HepG2 (cell line): ENCODE data around the gene ATG2A. TPM values are rescaled to one million over a fixed set of nuclear protein-coding genes. Genes with fewer than 3 reads are reported as not detected.

Source experiments
- ATAC-seq: fragments of 200-7000 bp; cut with Tn5 transposase; 3 replicates; pipeline ENCODE4 v1.9.1; 2020; ENCODE audit warnings: mild to moderate bottlenecking, moderate library complexity
- BruUV-seq: library from RNA; stranded (reverse); fragments of 400-500 nt; replicated peaks from 2 replicates; lab custom pipeline; 2021; lab: Mats Ljungman, UMichigan
- CTCF ChIA-PET: fragments of 300-600 bp; formaldehyde crosslinking; extraction: SDS; loops from one replicate; lab custom pipeline; 2021; ENCODE audit warnings: low total read pairs, inconsistent platforms, low intra/inter-chr PET ratio; lab: Yijun Ruan, JAX
- POLR2A ChIA-PET: fragments of 350-600 bp; sonication (Branson Sonifier 250); formaldehyde crosslinking; loops from one replicate; lab custom pipeline; 2020; ENCODE audit warnings: antibody characterized with exemption, inconsistent platforms; lab: Yijun Ruan, JAX
- DNase-seq: peaks from one replicate; pipeline ENCODE4 v3.0.0-alpha.2; 2015; ENCODE audit warnings: low spot score
- FAIRE-seq: peaks from 3 replicates; lab custom pipeline; 2011; peaks lifted over from hg19 to GRCh38; lab: Jason Lieb, UNC
- H2AFZ ChIP-seq: one replicate; pipeline ENCODE4 v1.6.1; 2011; ENCODE audit warnings: low read length, inconsistent platforms
- H3K27ac ChIP-seq: fragments of 300-600 bp; 3 replicates; pipeline ENCODE4 v1.8.0; 2011; ENCODE audit warnings: mixed run types, mild to moderate bottlenecking, mixed read lengths, low read length, inconsistent platforms; ENCODE audit not compliant: insufficient read depth; ENCODE audit errors: extremely low read length
- H3K27me3 ChIP-seq, 2 experiments: fragments of 200-600 bp in 1 of 2; 2 replicates in 1 of 2; 3 replicates in 1 of 2; pipeline versions ENCODE4 v1.6.0 to v1.8.0; 2011; ENCODE audit warnings: low read length in 2 of 2, mild to moderate bottlenecking in 2 of 2, moderate library complexity in 2 of 2, inconsistent platforms in 1 of 2; ENCODE audit not compliant: insufficient read depth in 2 of 2, control insufficient read depth in 1 of 2
- H3K36me3 ChIP-seq, 2 experiments: fragments of 200-600 bp in 1 of 2; replicated peaks in 1 of 2; 2 replicates in 1 of 2; 3 replicates in 1 of 2; pipeline versions ENCODE4 v1.5.1 to v1.8.0; 2011; ENCODE audit warnings: low read length in 2 of 2, inconsistent platforms in 1 of 2; ENCODE audit not compliant: insufficient read depth in 2 of 2, control insufficient read depth in 1 of 2
- H3K4me1 ChIP-seq: 2 replicates; pipeline ENCODE4 v1.5.1; 2012; ENCODE audit warnings: low read length, inconsistent platforms; ENCODE audit not compliant: insufficient read depth
- H3K4me2 ChIP-seq: 2 replicates; pipeline ENCODE4 v1.6.0; 2011; ENCODE audit warnings: low read depth, low read length, inconsistent platforms
- H3K4me3 ChIP-seq, 3 experiments: fragments of 200-600 bp in 1 of 3; sonication (generic), shearing (Covaris generic) in 1 of 3; replicated peaks in 1 of 3; 2 replicates each; pipeline ENCODE4 v1.5.1; 2011 to 2016; ENCODE audit warnings: low read length in 3 of 3, inconsistent platforms in 2 of 3, low read depth in 2 of 3, mild to moderate bottlenecking in 2 of 3, control low read depth in 1 of 3, mixed read lengths in 1 of 3; ENCODE audit not compliant: insufficient read depth in 1 of 3
- H3K79me2 ChIP-seq: one replicate; pipeline ENCODE4 v1.6.1; 2011; ENCODE audit warnings: low read length, inconsistent platforms; ENCODE audit not compliant: insufficient read depth
- H3K9ac ChIP-seq: 2 replicates; pipeline ENCODE4 v1.6.0; 2011; ENCODE audit warnings: mild to moderate bottlenecking, low read depth, low read length, inconsistent platforms; ENCODE audit not compliant: insufficient read depth
- H3K9me3 ChIP-seq: 2 replicates; pipeline ENCODE4 v1.5.1; 2012; ENCODE audit warnings: mild to moderate bottlenecking, low read length
- H4K20me1 ChIP-seq: 2 replicates; pipeline ENCODE4 v1.6.0; 2011; ENCODE audit warnings: inconsistent platforms, mild to moderate bottlenecking, low read length, moderate library complexity; ENCODE audit not compliant: insufficient read depth
- AGO1 ChIP-seq: fragments of 200-400 bp; formaldehyde crosslinking; IDR thresholded peaks from 2 replicates; pipeline ENCODE4 v1.6.1; 2017; ENCODE audit warnings: mild to moderate bottlenecking, low read depth, low read length, moderate library complexity; ENCODE audit not compliant: poor library complexity, severe bottlenecking
- CERS6 ChIP-seq: sonication (generic); formaldehyde crosslinking; IDR thresholded peaks from 2 replicates; pipeline ENCODE4 v1.5.0; 2020; ENCODE audit warnings: missing genetic modification reagents
- KAT2B ChIP-seq: fragments of 150-350 bp; IDR thresholded peaks from 2 replicates; pipeline ENCODE4 v1.6.1; 2014; ENCODE audit warnings: low read depth, low read length, borderline replicate concordance
- NR2F1 ChIP-seq, 2 experiments: fragments of 450-650 bp in 1 of 2; formaldehyde crosslinking in 1 of 2; IDR thresholded peaks; 2 replicates each; pipeline versions ENCODE4 v1.5.0 to v1.6.1; 2016 to 2020; ENCODE audit warnings: mild to moderate bottlenecking in 1 of 2, missing compliant biosample characterization in 1 of 2, missing genetic modification reagents in 1 of 2, moderate library complexity in 1 of 2
- PTBP1 ChIP-seq: fragments of 200-400 bp; formaldehyde crosslinking; IDR thresholded peaks from 2 replicates; pipeline ENCODE4 v1.6.1; 2018; ENCODE audit warnings: low read length, low read depth; ENCODE audit not compliant: poor library complexity, severe bottlenecking
- ZBTB39 ChIP-seq: sonication (generic); formaldehyde crosslinking; IDR thresholded peaks from 2 replicates; pipeline ENCODE4 v1.5.0; 2020; ENCODE audit warnings: missing genetic modification reagents
- ZBTB44 ChIP-seq: sonication (generic); formaldehyde crosslinking; IDR thresholded peaks from 2 replicates; pipeline ENCODE4 v1.4.0; 2020; ENCODE audit warnings: missing genetic modification reagents
- ZBTB49 ChIP-seq: sonication (generic); formaldehyde crosslinking; IDR thresholded peaks from 2 replicates; pipeline ENCODE4 v1.4.0; 2020; ENCODE audit warnings: missing genetic modification reagents, borderline replicate concordance
- ZNF7 ChIP-seq: IDR thresholded peaks from 2 replicates; pipeline ENCODE4 v1.6.1; 2016; ENCODE audit warnings: missing biosample characterization, missing genetic modification reagents
- WGBS: methylation state at CpG from one replicate; pipeline ENCODE4 v1.1.6; 2017; ENCODE audit warnings: low lambda C conversion rate; 5-methylcytosine and 5-hydroxymethylcytosine counted together
- in situ Hi-C: cut with HindIII; loops from 2 replicates; pipeline ENCODE4 v1.10.0; 2017; ENCODE audit warnings: low pct_unique_long_range_greater_than_20kb; ENCODE audit not compliant: extremely low pct_ligation_motif_present
- intact Hi-C: fragments of 100-400 bp; cut with micrococcal nuclease; formaldehyde crosslinking; loops from one replicate; pipeline ENCODE4 v1.10.0; 2022; ENCODE audit not compliant: unreplicated experiment
- polyA plus RNA-seq, 8 experiments: library from polyadenylated mRNA; depleted of rRNA in 3 of 8; stranded (reverse) in 7 of 8; unstranded in 1 of 8; fragments of >200 nt; fragmentation: Illumina TruSeq in 4 of 8; extraction: Trizol in 4 of 8; gene quantifications; 2 replicates each; pipeline versions ENCODE4 v1.2.1 to v1.2.3, GENCODE V29; 2011 to 2016; ENCODE audit warnings: low read depth in 4 of 8, missing spikeins in 1 of 8, mixed read lengths in 1 of 8; ENCODE audit not compliant: insufficient read depth in 1 of 8
- total RNA-seq, 5 experiments: library from RNA; depleted of rRNA; stranded (reverse); fragments of >200 nt; fragmentation: Illumina TruSeq; extraction: Trizol; gene quantifications; 2 replicates each; pipeline ENCODE4 v1.2.3, GENCODE V29; 2016; ENCODE audit warnings: low read depth in 1 of 5

ATG2A gene
- total and polyA plus RNA-seq, 2 of the 13 experiments (the other 11 are each of a cell fraction or from before 2014, with no cell fraction given), result 6.7 to 8.0 TPM

- no peak overlapping the region for H3K27ac ChIP-seq
- no peaks in the 10 kb centered on the region for H3K79me2 ChIP-seq
- no peak overlapping the region for H2AFZ ChIP-seq
- ATAC-seq (no peak), DNase-seq (no peak), FAIRE-seq (no peak)
- CTCF ChIA-PET, result no interaction called here
- in situ Hi-C loops, result no loop called here
- no peaks in the 10 kb centered on the region for H3K36me3 ChIP-seq
- intact Hi-C loops, result no loop called here
- H3K27me3 ChIP-seq, result no peaks in the 10 kb centered on the region
- BruUV-seq, result no TSS peak
- peaks cover 69% of the 10 kb centered on the region for H3K4me1 ChIP-seq
- H3K4me2 ChIP-seq, result no peak overlapping the region
- POLR2A ChIA-PET, result interaction anchor here (1.0 to 11.5 kb wide), 5 partner anchors 7 to 105 kb away, joined by 3 to 132 read pairs (median 6); partner anchors contain the start of genes EHD1 and SF1
- H3K4me3 ChIP-seq, result no peak overlapping the region
- TF ChIP-seq CERS6 (CRISPR knock-in tag), result no peak
- H3K9me3 ChIP-seq, result no peaks in the 10 kb centered on the region
- no peaks in the 10 kb centered on the region for H4K20me1 ChIP-seq
- WGBS, result 43% methylated on average over 4 of the region's 5 CpGs
- H3K9ac ChIP-seq, result no peak overlapping the region
Observed at GRCh38 chr11:64883575-64883974, 33.4 kb downstream of the ATG2A start.

GRCh38 chr11:64882243-64882642, 34.8 kb downstream of the ATG2A start:
- Histone ChIP-seq H3K4me3 (no peak overlapping the region), H4K20me1 (no peaks in the 10 kb centered on the region), H2AFZ (no peak overlapping the region), H3K79me2 (peaks cover 10% of the 10 kb centered on the region), H3K9ac (no peak overlapping the region), H3K4me1 (peaks cover 59% of the 10 kb centered on the region), H3K9me3 (no peaks in the 10 kb centered on the region), H3K27ac (no peak overlapping the region), H3K27me3 (no peaks in the 10 kb centered on the region; a peak in 1 of 5 replicates), H3K36me3 (no peaks in the 10 kb centered on the region), H3K4me2 (no peak overlapping the region)
- ChIA-PET CTCF (no interaction called here), POLR2A (interaction anchor here (1.4 to 2.5 kb wide), 2 partner anchors 10 to 25 kb away, joined by 3 to 6 read pairs; no protein-coding TSS in a partner anchor)
- no peak for FAIRE-seq
- in situ Hi-C loops (no loop called here), intact Hi-C loops (no loop called here)
- DNase-seq, result no peak
- ATAC-seq, result no peak
- WGBS, result 74% methylated on average over 5 of the region's 5 CpGs
- BruUV-seq, result no TSS peak
- TF ChIP-seq ZBTB44 (CRISPR knock-in tag) (no peak), ZBTB39 (CRISPR knock-in tag) (no peak), ZBTB49 (CRISPR knock-in tag) (no peak), ZNF7 (CRISPR knock-in tag) (no peak), NR2F1 (CRISPR knock-in tag; IDR thresholded peaks at IDR 0.05) (no peak), AGO1 (no peak), KAT2B (no peak), PTBP1 (no peak)
